GM19452 (cell line): ENCODE measurements around the gene DAGLA.
"Not testable (repeated sequence)": the region's sequence is repeated elsewhere in the genome, so short reads cannot be mapped to it uniquely, and the experiment has no call there.

Experiments used
- ATAC-seq: cut with Tn5 transposase; IDR thresholded peaks from one replicate; pipeline ENCODE4 v1.9.1; 2021; ENCODE audit not compliant: unreplicated experiment

Gene DAGLA

GRCh38 chr11:61679893-61680621 lies at the start of gene DAGLA:
Gene DAGLA, plus strand, starts transcription at chr11:61680391. Its CDS starts 39,765 bp downstream, at chr11:61720156.
- ATAC-seq = no peak

- ATAC-seq = no peak
Observed at GRCh38 chr11:61632096-61632495, 48.1 kb upstream of the DAGLA start.

GRCh38 chr11:61635304-61635703 lies 44.9 kb upstream of the DAGLA start:
- ATAC-seq = no peak

GRCh38 chr11:61635787-61636186 lies 44.4 kb upstream of the DAGLA start:
- ATAC-seq = no peak

GRCh38 chr11:61636676-61637075 lies 43.5 kb upstream of the DAGLA start:
- ATAC-seq = no peak

- no peak for ATAC-seq
Observed at GRCh38 chr11:61637277-61637676, 42.9 kb upstream of the DAGLA start.

GRCh38 chr11:61639816-61640443 lies 40.3 kb upstream of the DAGLA start:
- ATAC-seq = no peak

GRCh38 chr11:61642162-61642561 lies 38.0 kb upstream of the DAGLA start:
- ATAC-seq = no peak

- ATAC-seq = no peak
Observed at GRCh38 chr11:61645179-61645868, 34.9 kb upstream of the DAGLA start.

- ATAC-seq = no peak
Observed at GRCh38 chr11:61647529-61647928, 32.7 kb upstream of the DAGLA start.

GRCh38 chr11:61650781-61651571 lies 29.2 kb upstream of the DAGLA start:
- no peak for ATAC-seq

GRCh38 chr11:61652135-61652534 lies 28.1 kb upstream of the DAGLA start:
- ATAC-seq = no peak

GRCh38 chr11:61654397-61654829 lies 25.8 kb upstream of the DAGLA start:
- no peak for ATAC-seq

GRCh38 chr11:61655266-61656159 lies 24.7 kb upstream of the DAGLA start:
- ATAC-seq = not testable (repeated sequence)

GRCh38 chr11:61656347-61657077 lies 23.7 kb upstream of the DAGLA start:
- ATAC-seq = no peak

GRCh38 chr11:61657566-61658290 lies 22.5 kb upstream of the DAGLA start:
- no peak for ATAC-seq

- ATAC-seq = no peak
Observed at GRCh38 chr11:61659413-61660196, 20.6 kb upstream of the DAGLA start.

- ATAC-seq = not testable (repeated sequence)
Observed at GRCh38 chr11:61660997-61661396, 19.2 kb upstream of the DAGLA start.
